ENCODE results near the gene SMOC1.

- no peak for TF ChIP-seq CTCF (conservative IDR thresholded peaks at IDR 0.05; ENCODE audit: low read depth, low read length)
- TF ChIP-seq EZH2phosphoT487 (IDR thresholded peaks at IDR 0.05; ENCODE audit: borderline replicate concordance, low read length) = no peak
- TF ChIP-seq EZH2 (IDR thresholded peaks at IDR 0.05; ENCODE audit: low read length, unreplicated experiment) = no peak
These were observed 135.3 kb downstream of the SMOC1 start for GRCh38 chr14:70014406-70015095.

Data from PC-3 (cell line).